ENCODE data around the gene KNTC1.

GRCh38 chr12:122526683-122527477, at the start of gene KNTC1, which contains the start of gene RSRC2:
- TF ChIP-seq CTCF (conservative IDR thresholded peaks at IDR 0.05) = no peak
- no peak for TF ChIP-seq EZH2 (IDR thresholded peaks at IDR 0.05; ENCODE audit: low read depth)
